Brain microvascular endothelial cell (primary cell): Measurements from ENCODE around the gene OGDH.

Experiments
- DNase-seq: peaks from one replicate; pipeline ENCODE4 v3.0.0-alpha.2; 2020
- H3K27ac ChIP-seq: fragments of 250-450 bp; sonication (Bioruptor Pico); 2 replicates; pipeline ENCODE4 v1.5.1; 2020; ENCODE audit warnings: mild to moderate bottlenecking, moderate library complexity
- H3K27me3 ChIP-seq: fragments of 250-450 bp; sonication (Bioruptor Pico); replicated peaks from 2 replicates; pipeline ENCODE4 v1.5.1; 2020; ENCODE audit warnings: mild to moderate bottlenecking
- H3K36me3 ChIP-seq: fragments of 250-450 bp; sonication (Bioruptor Pico); replicated peaks from 2 replicates; pipeline ENCODE4 v1.5.1; 2020; ENCODE audit warnings: mild to moderate bottlenecking
- H3K4me3 ChIP-seq: 2 replicates; pipeline ENCODE4 v1.5.1; 2011; ENCODE audit warnings: low read depth, mild to moderate bottlenecking, control low read depth, low read length, moderate library complexity
- in situ Hi-C: cut with HindIII; loops from 2 replicates; pipeline ENCODE4 v1.10.0; 2017; ENCODE audit warnings: low sequenced_read_pairs, low pct_ligation_motif_present
- TF ChIP-seq, protein P1 (sequence below): IDR thresholded peaks from 2 replicates; pipeline ENCODE4 v1.5.1; 2011; ENCODE audit warnings: low read depth, mild to moderate bottlenecking, moderate library complexity, low read length, control low read depth, inconsistent platforms; ENCODE audit errors: missing control alignments

Gene OGDH

DNA sequence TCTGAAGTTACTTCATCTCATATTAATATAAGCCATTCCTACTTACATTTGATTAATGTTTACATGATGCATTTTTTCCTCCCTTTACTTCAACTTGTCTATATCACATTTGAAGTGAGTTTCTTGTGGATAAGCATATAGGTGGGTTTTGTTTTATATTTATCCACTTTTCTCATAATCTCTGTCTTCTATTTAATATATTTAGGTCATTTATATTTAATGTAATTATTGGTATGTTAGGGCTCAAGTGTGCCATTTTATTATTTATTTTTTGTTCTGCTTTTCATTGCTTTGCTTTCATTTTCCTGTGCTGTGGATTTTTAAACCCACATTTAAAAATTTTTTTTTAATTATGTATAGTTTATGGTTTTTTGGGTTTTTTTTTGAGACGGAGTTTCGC, 54.8 kb downstream of the OGDH start:
- peaks cover 11% of the 10 kb centered on the region for H3K36me3 ChIP-seq
- DNase-seq, result no peak
- TF ChIP-seq, protein P1, sequence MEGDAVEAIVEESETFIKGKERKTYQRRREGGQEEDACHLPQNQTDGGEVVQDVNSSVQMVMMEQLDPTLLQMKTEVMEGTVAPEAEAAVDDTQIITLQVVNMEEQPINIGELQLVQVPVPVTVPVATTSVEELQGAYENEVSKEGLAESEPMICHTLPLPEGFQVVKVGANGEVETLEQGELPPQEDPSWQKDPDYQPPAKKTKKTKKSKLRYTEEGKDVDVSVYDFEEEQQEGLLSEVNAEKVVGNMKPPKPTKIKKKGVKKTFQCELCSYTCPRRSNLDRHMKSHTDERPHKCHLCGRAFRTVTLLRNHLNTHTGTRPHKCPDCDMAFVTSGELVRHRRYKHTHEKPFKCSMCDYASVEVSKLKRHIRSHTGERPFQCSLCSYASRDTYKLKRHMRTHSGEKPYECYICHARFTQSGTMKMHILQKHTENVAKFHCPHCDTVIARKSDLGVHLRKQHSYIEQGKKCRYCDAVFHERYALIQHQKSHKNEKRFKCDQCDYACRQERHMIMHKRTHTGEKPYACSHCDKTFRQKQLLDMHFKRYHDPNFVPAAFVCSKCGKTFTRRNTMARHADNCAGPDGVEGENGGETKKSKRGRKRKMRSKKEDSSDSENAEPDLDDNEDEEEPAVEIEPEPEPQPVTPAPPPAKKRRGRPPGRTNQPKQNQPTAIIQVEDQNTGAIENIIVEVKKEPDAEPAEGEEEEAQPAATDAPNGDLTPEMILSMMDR, result no peak
- H3K4me3 ChIP-seq, result no peak overlapping the region
- in situ Hi-C loops, result no loop called here
- no peaks in the 10 kb centered on the region for H3K27me3 ChIP-seq
- H3K27ac ChIP-seq, result no peak overlapping the region

- peaks cover 14% of the 10 kb centered on the region for H3K36me3 ChIP-seq
- H3K27ac ChIP-seq, result peak overlapping the region; percentile 61
Measured at GRCh38 chr7:44664780-44665461, 58.5 kb downstream of the OGDH start.

GRCh38 chr7:44665531-44666213, 59.2 kb downstream of the OGDH start:
- Histone ChIP-seq H3K4me3 (no peak overlapping the region), H3K36me3 (peaks cover 11% of the 10 kb centered on the region), H3K27ac (peak overlapping the region; percentile 61), H3K27me3 (no peaks in the 10 kb centered on the region)
- DNase-seq, result peak; percentile 82
- TF ChIP-seq, protein P1, result no peak
- in situ Hi-C loops, result no loop called here

More at GRCh38 chr7:44664780-44665461, 58.5 kb downstream of the OGDH start:
- Histone ChIP-seq H3K4me3 (no peak overlapping the region), H3K27me3 (no peaks in the 10 kb centered on the region)
- in situ Hi-C loops, result no loop called here
- DNase-seq, result no peak
- TF ChIP-seq, protein P1, result no peak

- in situ Hi-C loops, result no loop called here
- H3K27ac ChIP-seq, result no peak overlapping the region
- no peak for DNase-seq
- H3K4me3 ChIP-seq, result no peak overlapping the region
- H3K36me3 ChIP-seq, result peaks cover 9% of the 10 kb centered on the region
- TF ChIP-seq, protein P1, result no peak
- no peaks in the 10 kb centered on the region for H3K27me3 ChIP-seq
Measured at GRCh38 chr7:44666566-44666965, 60.1 kb downstream of the OGDH start.

DNA sequence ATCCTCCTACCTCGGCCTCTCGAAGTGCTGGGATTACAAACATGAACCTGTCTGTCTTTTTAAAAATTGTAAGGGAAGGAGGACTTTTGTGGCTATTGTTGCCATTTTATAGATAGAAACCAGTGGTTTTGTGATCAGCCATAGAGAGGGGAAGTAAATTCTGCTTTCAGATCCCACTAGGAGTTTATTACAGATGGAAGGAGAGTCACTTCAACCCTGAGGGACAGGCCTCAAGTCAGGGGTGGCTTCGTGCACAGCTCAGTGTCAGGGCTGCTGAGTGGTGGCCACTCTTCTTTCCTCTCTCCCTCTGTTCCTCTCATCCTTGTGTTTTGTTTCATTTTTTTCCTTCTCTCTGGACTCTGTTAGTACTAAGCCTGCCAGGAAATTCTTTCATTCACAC, 60.8 kb downstream of the OGDH start:
- Histone ChIP-seq H3K27me3 (no peaks in the 10 kb centered on the region), H3K4me3 (no peak overlapping the region), H3K36me3 (peaks cover 9% of the 10 kb centered on the region), H3K27ac (no peak overlapping the region)
- no peak for DNase-seq
- in situ Hi-C loops, result no loop called here
- TF ChIP-seq, protein P1, result no peak

DNA sequence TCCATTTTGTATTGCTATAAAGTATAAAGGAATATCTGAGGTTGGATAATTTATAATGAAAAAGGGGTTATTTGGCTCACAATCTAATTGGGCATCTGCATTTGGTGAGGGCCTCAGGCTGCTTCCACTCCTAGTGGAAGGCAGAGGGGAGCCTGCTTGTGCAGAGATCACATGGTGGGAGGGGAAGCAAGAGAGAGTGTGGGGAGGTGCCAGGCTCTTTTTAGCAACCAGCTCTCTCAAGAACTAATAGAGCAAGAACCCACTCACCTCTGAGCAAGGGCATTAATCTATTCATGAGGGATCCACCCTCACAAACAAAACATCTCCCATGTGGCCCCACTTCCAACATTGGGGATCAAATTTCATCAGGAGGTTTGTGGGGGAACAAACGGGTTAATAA, 64.6 kb downstream of the OGDH start:
- in situ Hi-C loops, result no loop called here
- TF ChIP-seq, protein P1, result no peak
- H3K36me3 ChIP-seq, result peaks cover 29% of the 10 kb centered on the region

More for the DNA sequence above, 64.6 kb downstream of the OGDH start:
- Histone ChIP-seq H3K4me3 (no peak overlapping the region), H3K27me3 (no peaks in the 10 kb centered on the region), H3K27ac (no peak overlapping the region)
- no peak for DNase-seq
